ENCODE results near the gene CRYGD. TPM values are rescaled to one million over a fixed set of nuclear protein-coding genes. Genes with fewer than 3 reads are reported as not detected.
"Not testable (repeated sequence)": the region's sequence is repeated elsewhere in the genome, so short reads cannot be mapped to it uniquely, and the experiment has no call there.

The CRYGD gene
- total and polyA plus RNA-seq, 2 of the 4 experiments (the other 2 are of a cell fraction), result not detected

DNA sequence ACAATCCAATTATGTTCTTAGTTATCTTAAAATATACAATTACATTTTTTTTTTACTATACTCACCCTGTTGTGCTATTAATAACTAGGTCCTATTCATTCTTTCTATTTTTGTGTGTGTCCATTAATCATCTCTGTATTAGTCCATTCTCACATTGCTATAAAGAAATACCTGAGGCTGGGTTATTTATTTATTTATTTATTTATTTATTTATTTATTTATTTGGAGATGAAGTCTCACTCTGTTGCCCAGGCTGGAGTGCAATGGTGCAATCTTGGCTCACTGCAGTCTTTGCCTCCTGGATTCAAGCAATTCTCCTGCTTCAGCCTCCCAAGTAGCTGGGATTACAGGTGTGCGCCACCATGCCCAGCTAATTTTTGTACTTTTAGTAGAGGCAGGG, 25.6 kb downstream of the CRYGD start:
- H2AK9ac ChIP-seq (replicated peaks; ENCODE audit: low read depth, low read length, poor library complexity); H3K4me3 ChIP-seq (ENCODE audit: insufficient read depth, low read depth, low read length); H3K9ac ChIP-seq (ENCODE audit: low read depth, low read length); H2BK5ac ChIP-seq (ENCODE audit: low read depth, low read length, poor library complexity, severe bottlenecking); in situ Hi-C loops (cut with MboI; ENCODE audit: low sequenced_read_pairs); H4K91ac ChIP-seq (ENCODE audit: insufficient read depth, low read depth, low read length); H3K36me3 ChIP-seq (ENCODE audit: control insufficient read depth, insufficient read depth, low read length); H2BK20ac ChIP-seq (ENCODE audit: low read depth, low read length); H3K4ac ChIP-seq (ENCODE audit: low read depth, low read length); POLR2A ChIA-PET (ENCODE audit: unreplicated experiment); H3K27ac ChIP-seq (ENCODE audit: insufficient read depth, low read length); H3K9me3 ChIP-seq (ENCODE audit: control insufficient read depth, insufficient read depth, low read length); H2BK15ac ChIP-seq (ENCODE audit: low read depth, low read length); H2AK5ac ChIP-seq (ENCODE audit: low read depth, low read length); H3K27me3 ChIP-seq (ENCODE audit: control insufficient read depth, insufficient read depth, low read length); H3K18ac ChIP-seq (ENCODE audit: low read depth, low read length); H3K56ac ChIP-seq (ENCODE audit: extremely low read depth, insufficient read depth, low read length); intact Hi-C loops (cut with micrococcal nuclease); BruUV-seq (replicated peaks); dilution Hi-C loops (cut with HindIII; ENCODE audit: low sequenced_read_pairs, unreplicated experiment); H4K8ac ChIP-seq (ENCODE audit: low read depth in 2 of 2, low read length in 2 of 2); H2BK120ac ChIP-seq (ENCODE audit: low read depth, low read length); H3K4me2 ChIP-seq (ENCODE audit: low read depth, low read length); H3K9me1 ChIP-seq (ENCODE audit: insufficient read depth, low read length); H3K14ac ChIP-seq (replicated peaks; ENCODE audit: low read depth, low read length); H3K4me1 ChIP-seq (ENCODE audit: control insufficient read depth, insufficient read depth, low read length); H4K20me1 ChIP-seq (ENCODE audit: insufficient read depth, low read length); H3K23ac ChIP-seq (ENCODE audit: low read depth, low read length); H3K79me1 ChIP-seq (ENCODE audit: low read depth in 1 of 2, low read length in 2 of 2); H4K5ac ChIP-seq (ENCODE audit: low read depth, low read length); ATAC-seq (ENCODE audit: low read depth); CTCF ChIA-PET; H2AFZ ChIP-seq (replicated peaks; ENCODE audit: low read length, poor library complexity); DNase-seq: not testable (repeated sequence)
- WGBS, 2 experiments (ENCODE audit: extremely low coverage in 2 of 2, insufficient read length in 1 of 2), result no CpG with 5 or more reads among the region's 1 CpG

Data from IMR-90 (cell line).